KOPT-K1 (cell line): Measurements from ENCODE around the gene S100G.
"Not testable (repeated sequence)": the region's sequence is repeated elsewhere in the genome, so short reads cannot be mapped to it uniquely, and the experiment has no call there.

Source experiments
- H3K27ac ChIP-seq: fragments of 200-600 bp; sonication (generic); 2 replicates; pipeline ENCODE4 v1.5.1; 2016; ENCODE audit warnings: antibody characterized with exemption, mild to moderate bottlenecking, low read depth, low read length; ENCODE audit not compliant: poor library complexity, severe bottlenecking
- H3K36me3 ChIP-seq: fragments of 200-600 bp; sonication (generic); 2 replicates; pipeline ENCODE4 v1.5.1; 2017; ENCODE audit warnings: antibody characterized with exemption, mild to moderate bottlenecking, low read length, moderate library complexity; ENCODE audit not compliant: insufficient read depth
- H3K9me3 ChIP-seq: fragments of 200-600 bp; sonication (generic); 2 replicates; pipeline ENCODE4 v1.5.1; 2017; ENCODE audit warnings: antibody characterized with exemption, low read length, mild to moderate bottlenecking; ENCODE audit not compliant: insufficient read depth, poor library complexity, severe bottlenecking

The S100G gene

GRCh38 chrX:16649858-16650257 is at the start of gene S100G:
Gene S100G (plus strand): TSS chrX:16650158. CDS start chrX:16651007, 849 bp downstream.
- Histone ChIP-seq H3K36me3 (no peaks in the 10 kb centered on the region), H3K9me3 (no peaks in the 10 kb centered on the region), H3K27ac (no peak within 1 kb of the TSS)

GRCh38 chrX:16601885-16602284 is 48.1 kb upstream of the S100G start:
- H3K36me3 ChIP-seq: no peaks in the 10 kb centered on the region
- no peak overlapping the region for H3K27ac ChIP-seq
- no peaks in the 10 kb centered on the region for H3K9me3 ChIP-seq

DNA sequence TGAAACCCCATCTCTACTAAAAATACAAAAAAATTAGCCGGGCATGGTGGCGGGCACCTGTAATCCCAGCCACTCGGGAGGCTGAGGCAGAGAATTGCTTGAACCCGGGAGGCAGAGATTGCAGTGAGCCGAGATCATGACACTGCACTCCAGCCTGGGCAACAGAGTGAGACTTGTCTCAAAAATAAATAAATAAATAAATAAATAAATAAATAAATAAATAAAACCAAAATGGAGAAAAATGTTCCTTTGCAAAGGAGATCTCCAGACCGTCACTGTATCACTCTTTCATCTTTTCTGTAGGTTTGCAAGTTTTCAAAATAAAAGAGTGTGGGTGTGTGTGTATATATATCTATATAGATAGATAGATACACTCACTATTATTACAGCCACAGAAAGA is 46.7 kb upstream of the S100G start:
- not testable (repeated sequence) for H3K9me3 ChIP-seq, H3K36me3 ChIP-seq, H3K27ac ChIP-seq

GRCh38 chrX:16603822-16604221 is 46.1 kb upstream of the S100G start:
- Histone ChIP-seq H3K36me3 (no peaks in the 10 kb centered on the region), H3K9me3 (no peaks in the 10 kb centered on the region), H3K27ac (no peak overlapping the region)

DNA sequence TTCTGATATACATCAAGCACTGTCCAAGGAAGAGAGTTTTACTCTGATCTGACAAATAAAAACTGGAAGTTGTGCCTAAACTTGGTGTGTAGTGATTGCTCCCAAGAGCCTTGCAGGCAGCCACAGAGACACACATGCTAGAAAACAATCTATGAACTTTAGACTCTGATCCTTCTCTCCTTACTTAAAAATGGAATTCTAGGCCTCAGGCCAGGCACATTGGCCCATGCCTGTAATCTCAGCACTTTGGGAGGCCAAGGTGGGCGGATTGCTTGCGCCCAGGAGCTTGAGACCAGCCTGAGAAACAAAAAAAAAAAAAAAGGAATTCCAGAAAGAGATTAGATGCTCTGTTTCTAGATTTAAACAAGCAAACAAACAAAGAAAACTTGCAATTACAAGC is 45.6 kb upstream of the S100G start:
- H3K9me3 ChIP-seq: no peaks in the 10 kb centered on the region
- no peak overlapping the region for H3K27ac ChIP-seq

DNA sequence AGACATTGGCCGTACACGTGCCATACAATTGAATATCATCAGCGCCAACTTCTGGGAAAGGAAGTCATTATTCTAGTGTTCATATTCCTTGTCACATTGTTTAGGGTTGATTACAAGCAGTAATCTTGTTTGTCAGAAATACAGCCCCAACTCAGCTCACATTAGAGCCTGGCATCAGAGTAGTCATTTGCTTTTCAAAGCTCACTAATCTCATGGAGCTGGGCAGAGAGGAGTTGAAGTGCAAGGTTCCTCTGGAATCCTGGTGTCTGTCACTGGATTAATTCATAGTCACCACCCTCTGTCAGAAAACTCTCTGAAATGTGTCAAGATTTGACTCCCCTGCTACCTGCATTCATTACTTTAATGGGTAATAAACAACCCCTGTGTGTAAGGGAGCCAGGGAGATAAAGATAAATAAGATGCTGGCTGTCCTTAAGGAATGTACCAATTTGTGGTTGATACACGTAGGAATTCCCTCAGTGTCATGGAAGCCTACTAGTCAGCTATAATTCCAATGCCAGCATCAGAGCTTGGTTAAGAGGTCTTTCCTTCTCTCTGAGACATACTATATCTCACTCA is 43.7 kb upstream of the S100G start:
- Histone ChIP-seq H3K36me3 (no peaks in the 10 kb centered on the region), H3K9me3 (no peaks in the 10 kb centered on the region), H3K27ac (no peak overlapping the region)

More for the DNA sequence above, 45.6 kb upstream of the S100G start:
- H3K36me3 ChIP-seq: no peaks in the 10 kb centered on the region

- no peak overlapping the region for H3K27ac ChIP-seq
- no peaks in the 10 kb centered on the region for H3K36me3 ChIP-seq
- H3K9me3 ChIP-seq: no peaks in the 10 kb centered on the region
Observed at GRCh38 chrX:16610121-16610621, 39.8 kb upstream of the S100G start.

DNA sequence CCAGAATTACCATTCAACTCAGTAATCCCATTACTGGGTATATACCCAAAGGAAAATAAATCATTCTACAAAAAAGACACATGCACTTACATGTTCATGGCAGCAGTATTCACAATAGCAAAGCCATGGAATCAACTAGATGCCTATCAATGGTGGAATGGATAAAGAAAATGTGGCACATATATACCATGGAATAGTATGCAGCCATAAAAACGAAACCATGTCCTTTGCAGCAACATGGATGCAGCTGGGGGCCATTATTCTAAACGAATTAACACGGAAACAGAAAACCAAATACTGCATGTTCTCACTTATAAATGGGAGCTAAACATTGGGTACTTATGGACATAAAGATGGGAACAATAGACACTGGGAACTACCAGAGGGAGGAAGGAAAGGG is 39.3 kb upstream of the S100G start:
- H3K36me3 ChIP-seq, H3K27ac ChIP-seq: not testable (repeated sequence)

GRCh38 chrX:16612257-16612897 is 37.6 kb upstream of the S100G start:
- Histone ChIP-seq H3K9me3 (no peaks in the 10 kb centered on the region), H3K36me3 (no peaks in the 10 kb centered on the region), H3K27ac (no peak overlapping the region)

More for the DNA sequence above, 39.3 kb upstream of the S100G start:
- H3K9me3 ChIP-seq: not testable (repeated sequence)

DNA sequence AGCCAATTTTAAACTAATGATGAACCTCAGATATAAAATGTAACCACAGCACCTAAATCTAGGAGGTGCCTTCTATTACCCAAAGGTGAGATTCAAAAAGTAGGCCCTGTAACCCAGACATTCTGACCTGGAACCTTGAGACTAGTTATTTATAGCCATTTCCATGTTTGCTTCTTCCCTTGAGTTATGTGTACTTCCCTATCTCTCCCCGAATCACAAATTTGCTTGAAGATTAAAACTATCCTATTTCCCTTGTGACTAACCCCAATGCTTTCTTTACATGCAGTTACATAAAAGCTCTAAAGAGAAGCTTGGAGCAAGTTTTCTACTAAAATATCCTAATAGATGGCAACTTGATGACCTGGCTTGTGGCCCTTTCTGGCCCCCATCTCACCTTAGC is 32.6 kb upstream of the S100G start:
- no peak overlapping the region for H3K27ac ChIP-seq
- H3K36me3 ChIP-seq: no peaks in the 10 kb centered on the region

DNA sequence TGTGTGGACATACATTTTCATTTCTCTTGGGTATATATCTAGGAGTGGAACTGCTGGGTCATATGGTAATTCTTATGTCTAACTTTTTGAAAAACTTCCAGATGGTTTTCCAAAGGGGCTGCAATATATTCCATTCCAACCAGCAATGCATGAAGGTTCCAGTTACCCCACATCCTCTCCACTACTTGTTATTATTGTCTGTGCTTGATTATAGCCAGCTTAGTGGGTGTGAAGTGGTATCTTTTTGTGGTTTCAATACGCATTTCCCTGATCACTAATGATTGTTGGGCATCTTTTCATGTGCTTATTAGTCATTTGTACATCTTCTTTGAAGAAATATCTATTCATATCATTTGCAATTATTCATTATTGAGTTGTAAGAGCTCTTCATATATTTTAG is 31.5 kb upstream of the S100G start:
- H3K9me3 ChIP-seq: no peaks in the 10 kb centered on the region
- H3K27ac ChIP-seq: no peak overlapping the region
- H3K36me3 ChIP-seq: no peaks in the 10 kb centered on the region

More for the DNA sequence above, 32.6 kb upstream of the S100G start:
- H3K9me3 ChIP-seq: no peaks in the 10 kb centered on the region

DNA sequence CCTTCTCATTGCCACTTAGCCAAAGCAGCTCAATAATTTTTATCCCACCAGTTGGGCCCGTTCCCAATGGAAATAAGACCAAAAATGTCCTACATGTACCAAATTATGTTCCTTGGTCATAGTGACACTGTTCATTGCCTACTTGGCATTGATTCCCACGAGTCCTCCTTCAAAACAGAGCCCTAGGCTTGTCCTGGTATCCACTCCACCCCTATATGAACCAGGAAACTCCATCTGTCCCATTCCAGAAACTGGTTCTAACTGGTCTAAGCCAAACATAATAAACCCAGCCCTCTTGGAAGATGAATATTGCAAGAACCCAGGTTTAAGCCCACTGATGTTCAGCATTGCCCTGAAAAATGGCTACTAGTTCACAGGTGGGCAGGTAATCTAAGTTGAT is 30.9 kb upstream of the S100G start:
- Histone ChIP-seq H3K27ac (no peak overlapping the region), H3K9me3 (no peaks in the 10 kb centered on the region), H3K36me3 (no peaks in the 10 kb centered on the region)

DNA sequence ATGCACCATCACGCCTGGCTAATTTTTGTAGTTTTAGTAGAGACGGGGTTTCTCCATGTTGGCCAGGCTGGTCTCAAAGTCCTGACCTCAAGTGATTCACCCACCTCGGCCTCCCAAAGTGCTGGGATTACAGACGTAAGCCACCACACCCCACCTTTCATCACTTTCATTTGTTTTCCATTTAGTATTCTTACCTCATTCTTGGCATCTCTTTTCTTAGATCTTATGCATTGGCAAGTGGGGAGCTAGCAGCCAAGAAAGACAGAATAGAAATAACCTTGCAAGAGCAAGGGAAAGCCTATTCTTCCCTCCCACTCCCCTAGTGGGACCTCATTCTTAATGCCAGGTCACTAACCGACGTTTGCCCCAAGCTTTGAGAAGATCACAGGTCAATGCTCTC is 21.4 kb upstream of the S100G start:
- H3K27ac ChIP-seq, H3K36me3 ChIP-seq, H3K9me3 ChIP-seq: not testable (repeated sequence)

DNA sequence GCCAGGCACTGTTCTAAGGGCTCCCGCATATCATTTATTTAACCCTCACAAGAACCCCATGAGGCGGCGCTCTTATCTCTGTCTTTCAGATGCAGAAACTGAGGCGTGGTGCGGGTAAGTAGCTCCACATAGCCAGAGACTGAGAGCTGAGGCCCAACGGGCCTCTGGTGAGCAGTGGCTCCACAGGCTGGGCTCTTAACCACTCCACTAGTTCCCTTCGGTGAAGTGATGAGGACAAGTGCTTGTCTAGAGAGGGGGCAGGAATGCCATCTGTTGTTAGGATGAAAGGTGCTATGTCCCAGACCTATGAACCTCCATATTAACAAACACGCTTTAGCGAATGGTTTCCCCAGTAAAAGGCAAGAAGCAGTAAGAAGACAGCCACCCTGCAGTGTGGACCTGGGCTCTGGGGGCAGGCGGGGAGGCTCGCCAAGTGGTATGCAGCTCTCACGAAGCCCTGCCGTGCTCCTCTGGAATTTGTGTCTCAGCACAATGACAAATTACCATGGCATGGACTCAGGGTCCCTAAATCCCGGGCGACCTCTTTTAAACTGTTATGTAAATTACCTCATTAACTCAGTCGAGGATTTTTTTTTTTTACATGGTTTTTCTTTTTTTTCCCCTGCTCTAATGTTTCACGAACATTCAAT is 20.9 kb upstream of the S100G start:
- Histone ChIP-seq H3K27ac (no peak overlapping the region), H3K36me3 (no peaks in the 10 kb centered on the region), H3K9me3 (no peaks in the 10 kb centered on the region)

DNA sequence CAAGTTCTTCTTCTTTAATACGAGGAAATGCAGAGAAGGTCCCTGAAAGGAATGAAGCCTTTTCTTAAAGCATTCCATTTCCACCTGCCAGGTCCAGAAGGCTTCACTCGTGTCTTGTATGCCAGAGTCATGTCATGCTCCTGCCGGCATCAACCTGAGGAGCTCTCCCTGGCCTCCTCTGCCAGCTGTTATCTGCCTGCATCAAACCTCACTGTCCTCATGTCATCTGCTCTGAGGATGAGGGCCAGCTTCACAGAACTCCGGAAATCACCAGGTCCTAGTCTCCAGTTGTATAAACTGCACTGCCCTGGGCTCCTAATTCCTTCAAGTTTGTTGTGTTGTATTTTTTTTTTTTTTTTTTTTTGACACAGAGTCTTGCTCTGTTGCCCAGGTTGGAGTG is 20.0 kb upstream of the S100G start:
- no peaks in the 10 kb centered on the region for H3K36me3 ChIP-seq
- no peaks in the 10 kb centered on the region for H3K9me3 ChIP-seq
- H3K27ac ChIP-seq: no peak overlapping the region

- no peaks in the 10 kb centered on the region for H3K9me3 ChIP-seq
- no peak overlapping the region for H3K27ac ChIP-seq
- H3K36me3 ChIP-seq: no peaks in the 10 kb centered on the region
Observed at GRCh38 chrX:16633754-16634153, 16.2 kb upstream of the S100G start.
